Panc1 (cell line): ENCODE results near the gene FXYD4.

Source experiments
- TCF7L2 ChIP-seq: IDR thresholded peaks from 2 replicates; pipeline ENCODE4 v1.6.1; 2011; ENCODE audit warnings: mild to moderate bottlenecking, low read depth, low read length, inconsistent platforms
- TF ChIP-seq, protein P1 (sequence below): fragments of 450-650 bp; IDR thresholded peaks from 2 replicates; pipeline ENCODE4 v1.5.1; 2017; ENCODE audit warnings: mild to moderate bottlenecking
- TF ChIP-seq, protein P2 (sequence below), 2 experiments: IDR thresholded peaks; 2 replicates each; pipeline ENCODE4 v1.6.1; 2011 to 2012; ENCODE audit warnings: low read depth in 2 of 2, control low read depth in 1 of 2, low read length in 1 of 2, mild to moderate bottlenecking in 1 of 2, moderate library complexity in 1 of 2; ENCODE audit not compliant: insufficient read depth in 1 of 2

DNA sequence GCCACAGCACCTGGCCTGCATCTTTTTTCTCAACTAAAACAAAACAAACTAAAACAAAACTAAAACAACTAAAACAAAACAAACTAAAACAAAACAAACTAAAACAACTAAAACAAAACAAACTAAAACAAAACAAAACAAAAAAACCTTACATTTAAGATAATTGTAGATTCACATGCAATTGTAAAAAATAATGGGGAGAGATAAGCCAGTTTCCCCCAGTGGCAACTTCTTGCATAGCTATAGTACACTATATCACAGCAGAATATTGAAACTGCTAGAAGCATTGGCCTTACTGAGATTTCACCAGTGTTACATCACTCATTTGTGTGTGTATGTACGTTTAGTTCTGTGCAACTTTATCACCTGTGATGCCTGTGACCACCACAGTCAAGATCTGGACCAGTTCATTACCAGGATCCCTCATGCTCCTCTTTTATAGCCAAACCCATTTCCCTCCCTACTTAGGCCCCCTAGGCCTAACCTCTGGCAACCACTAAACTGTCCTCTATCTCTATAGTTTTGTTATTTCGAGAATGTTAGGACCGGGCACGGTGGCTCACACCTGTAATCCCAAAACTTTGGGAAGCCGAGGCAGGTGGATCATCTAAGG is 9.3 kb downstream of the FXYD4 start:
- TF ChIP-seq, protein P1, sequence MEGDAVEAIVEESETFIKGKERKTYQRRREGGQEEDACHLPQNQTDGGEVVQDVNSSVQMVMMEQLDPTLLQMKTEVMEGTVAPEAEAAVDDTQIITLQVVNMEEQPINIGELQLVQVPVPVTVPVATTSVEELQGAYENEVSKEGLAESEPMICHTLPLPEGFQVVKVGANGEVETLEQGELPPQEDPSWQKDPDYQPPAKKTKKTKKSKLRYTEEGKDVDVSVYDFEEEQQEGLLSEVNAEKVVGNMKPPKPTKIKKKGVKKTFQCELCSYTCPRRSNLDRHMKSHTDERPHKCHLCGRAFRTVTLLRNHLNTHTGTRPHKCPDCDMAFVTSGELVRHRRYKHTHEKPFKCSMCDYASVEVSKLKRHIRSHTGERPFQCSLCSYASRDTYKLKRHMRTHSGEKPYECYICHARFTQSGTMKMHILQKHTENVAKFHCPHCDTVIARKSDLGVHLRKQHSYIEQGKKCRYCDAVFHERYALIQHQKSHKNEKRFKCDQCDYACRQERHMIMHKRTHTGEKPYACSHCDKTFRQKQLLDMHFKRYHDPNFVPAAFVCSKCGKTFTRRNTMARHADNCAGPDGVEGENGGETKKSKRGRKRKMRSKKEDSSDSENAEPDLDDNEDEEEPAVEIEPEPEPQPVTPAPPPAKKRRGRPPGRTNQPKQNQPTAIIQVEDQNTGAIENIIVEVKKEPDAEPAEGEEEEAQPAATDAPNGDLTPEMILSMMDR: no peak
- TF ChIP-seq, protein P2, sequence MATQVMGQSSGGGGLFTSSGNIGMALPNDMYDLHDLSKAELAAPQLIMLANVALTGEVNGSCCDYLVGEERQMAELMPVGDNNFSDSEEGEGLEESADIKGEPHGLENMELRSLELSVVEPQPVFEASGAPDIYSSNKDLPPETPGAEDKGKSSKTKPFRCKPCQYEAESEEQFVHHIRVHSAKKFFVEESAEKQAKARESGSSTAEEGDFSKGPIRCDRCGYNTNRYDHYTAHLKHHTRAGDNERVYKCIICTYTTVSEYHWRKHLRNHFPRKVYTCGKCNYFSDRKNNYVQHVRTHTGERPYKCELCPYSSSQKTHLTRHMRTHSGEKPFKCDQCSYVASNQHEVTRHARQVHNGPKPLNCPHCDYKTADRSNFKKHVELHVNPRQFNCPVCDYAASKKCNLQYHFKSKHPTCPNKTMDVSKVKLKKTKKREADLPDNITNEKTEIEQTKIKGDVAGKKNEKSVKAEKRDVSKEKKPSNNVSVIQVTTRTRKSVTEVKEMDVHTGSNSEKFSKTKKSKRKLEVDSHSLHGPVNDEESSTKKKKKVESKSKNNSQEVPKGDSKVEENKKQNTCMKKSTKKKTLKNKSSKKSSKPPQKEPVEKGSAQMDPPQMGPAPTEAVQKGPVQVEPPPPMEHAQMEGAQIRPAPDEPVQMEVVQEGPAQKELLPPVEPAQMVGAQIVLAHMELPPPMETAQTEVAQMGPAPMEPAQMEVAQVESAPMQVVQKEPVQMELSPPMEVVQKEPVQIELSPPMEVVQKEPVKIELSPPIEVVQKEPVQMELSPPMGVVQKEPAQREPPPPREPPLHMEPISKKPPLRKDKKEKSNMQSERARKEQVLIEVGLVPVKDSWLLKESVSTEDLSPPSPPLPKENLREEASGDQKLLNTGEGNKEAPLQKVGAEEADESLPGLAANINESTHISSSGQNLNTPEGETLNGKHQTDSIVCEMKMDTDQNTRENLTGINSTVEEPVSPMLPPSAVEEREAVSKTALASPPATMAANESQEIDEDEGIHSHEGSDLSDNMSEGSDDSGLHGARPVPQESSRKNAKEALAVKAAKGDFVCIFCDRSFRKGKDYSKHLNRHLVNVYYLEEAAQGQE (IDR thresholded peaks at IDR 0.05; ENCODE audit: insufficient read depth in 1 of 2, low read depth in 2 of 2, low read length in 1 of 2): no peak
- no peak for TF ChIP-seq TCF7L2
